Measurements from ENCODE around the gene TESK2.

DNA sequence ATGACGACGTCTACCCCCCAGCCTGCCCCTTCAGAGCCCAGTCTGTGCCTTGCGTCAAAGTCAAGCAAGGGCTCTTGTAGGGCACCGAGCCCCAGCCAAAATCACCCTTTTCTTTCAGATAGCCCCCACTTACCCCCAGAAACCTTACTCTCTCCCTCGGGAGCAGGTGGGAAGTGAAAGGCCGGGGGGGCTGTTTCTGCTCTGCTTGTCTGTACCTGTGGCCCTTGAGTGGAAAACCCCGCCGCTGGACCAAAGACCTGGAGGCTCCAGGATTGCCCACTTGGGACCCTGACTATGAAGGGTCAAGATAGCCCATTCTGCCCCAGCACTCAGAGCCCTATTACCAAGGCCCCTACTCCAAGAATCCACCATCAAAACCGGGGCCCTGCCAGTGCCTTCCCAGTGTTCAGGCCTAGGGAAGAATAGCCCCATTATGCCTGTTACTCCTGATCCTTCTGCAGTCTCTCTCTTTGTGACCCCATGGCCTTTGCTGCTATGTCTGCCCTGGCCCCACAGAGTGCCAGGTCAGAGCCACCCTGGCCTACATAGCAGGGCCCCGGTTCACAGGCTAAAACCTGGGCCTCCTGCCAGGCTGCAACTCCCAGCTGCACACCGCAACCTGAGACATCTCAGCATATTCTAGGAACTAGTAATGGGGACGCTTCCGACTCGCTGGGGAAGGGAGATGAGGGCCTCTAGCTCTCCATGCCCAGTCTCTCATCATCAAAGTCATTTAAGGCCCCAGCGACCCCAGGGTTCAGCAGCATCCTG, 186.5 kb downstream of the TESK2 start:
- TF ChIP-seq, protein P1, sequence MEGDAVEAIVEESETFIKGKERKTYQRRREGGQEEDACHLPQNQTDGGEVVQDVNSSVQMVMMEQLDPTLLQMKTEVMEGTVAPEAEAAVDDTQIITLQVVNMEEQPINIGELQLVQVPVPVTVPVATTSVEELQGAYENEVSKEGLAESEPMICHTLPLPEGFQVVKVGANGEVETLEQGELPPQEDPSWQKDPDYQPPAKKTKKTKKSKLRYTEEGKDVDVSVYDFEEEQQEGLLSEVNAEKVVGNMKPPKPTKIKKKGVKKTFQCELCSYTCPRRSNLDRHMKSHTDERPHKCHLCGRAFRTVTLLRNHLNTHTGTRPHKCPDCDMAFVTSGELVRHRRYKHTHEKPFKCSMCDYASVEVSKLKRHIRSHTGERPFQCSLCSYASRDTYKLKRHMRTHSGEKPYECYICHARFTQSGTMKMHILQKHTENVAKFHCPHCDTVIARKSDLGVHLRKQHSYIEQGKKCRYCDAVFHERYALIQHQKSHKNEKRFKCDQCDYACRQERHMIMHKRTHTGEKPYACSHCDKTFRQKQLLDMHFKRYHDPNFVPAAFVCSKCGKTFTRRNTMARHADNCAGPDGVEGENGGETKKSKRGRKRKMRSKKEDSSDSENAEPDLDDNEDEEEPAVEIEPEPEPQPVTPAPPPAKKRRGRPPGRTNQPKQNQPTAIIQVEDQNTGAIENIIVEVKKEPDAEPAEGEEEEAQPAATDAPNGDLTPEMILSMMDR (IDR thresholded peaks at IDR 0.05 in 8 of 11, conservative IDR thresholded peaks at IDR 0.05 in 3 of 11): no peak
- no peak for TF ChIP-seq POLR2A (IDR thresholded peaks at IDR 0.05)
